Activated CD8-positive, alpha-beta T cell treated with anti-CD3 and anti-CD28 coated beads, Interleukin-2, amount 10 ng/mL, durations not matched to agents 7 days and 5 days (primary cell): ENCODE results near the gene EFHC1. TPM values are rescaled to one million over a fixed set of nuclear protein-coding genes. Genes with fewer than 3 reads are reported as not detected.

Experiments used
- ATAC-seq: fragments of 150-1000 bp; cut with Tn5 transposase; one replicate; pipeline ENCODE4 v1.10.0; 2021; ENCODE audit warnings: moderate library complexity
- CTCF ChIA-PET: fragments of 350-600 bp; sonication (Branson Sonifier 250); formaldehyde crosslinking; loops from one replicate; lab custom pipeline; 2021; ENCODE audit warnings: antibody characterized with exemption; lab: Charles Lee
- POLR2A ChIA-PET: fragments of 350-600 bp; sonication (Branson Sonifier 250); formaldehyde crosslinking; loops from one replicate; lab custom pipeline; 2021; ENCODE audit warnings: antibody characterized with exemption; lab: Charles Lee
- DNase-seq: peaks from one replicate; pipeline ENCODE4 v3.0.0-alpha.2; 2020
- H3K27ac Mint-ChIP-seq: one replicate; pipeline ENCODE4 v1.8.0; 2021; ENCODE audit warnings: mild to moderate bottlenecking, mixed read lengths
- H3K27me3 Mint-ChIP-seq: one replicate; pipeline ENCODE4 v1.8.0; 2021; ENCODE audit warnings: low read depth, mixed read lengths
- H3K36me3 Mint-ChIP-seq: one replicate; pipeline ENCODE4 v1.8.0; 2021; ENCODE audit warnings: low read depth, mixed read lengths
- H3K4me1 Mint-ChIP-seq: one replicate; pipeline ENCODE4 v1.8.0; 2021; ENCODE audit warnings: low read depth, mixed read lengths
- H3K4me3 Mint-ChIP-seq: one replicate; pipeline ENCODE4 v1.8.0; 2021; ENCODE audit warnings: mild to moderate bottlenecking, mixed read lengths
- H3K9me3 Mint-ChIP-seq: one replicate; pipeline ENCODE4 v1.8.0; 2022; ENCODE audit warnings: mixed read lengths; ENCODE audit not compliant: insufficient read depth
- total RNA-seq, 2 experiments: library from RNA; stranded (reverse); gene quantifications; one replicate each; pipeline ENCODE4 v1.2.3, GENCODE V29; 2021

The EFHC1 gene
- 1 to 10 TPM; 1.4 to 2.5 TPM for total RNA-seq

DNA sequence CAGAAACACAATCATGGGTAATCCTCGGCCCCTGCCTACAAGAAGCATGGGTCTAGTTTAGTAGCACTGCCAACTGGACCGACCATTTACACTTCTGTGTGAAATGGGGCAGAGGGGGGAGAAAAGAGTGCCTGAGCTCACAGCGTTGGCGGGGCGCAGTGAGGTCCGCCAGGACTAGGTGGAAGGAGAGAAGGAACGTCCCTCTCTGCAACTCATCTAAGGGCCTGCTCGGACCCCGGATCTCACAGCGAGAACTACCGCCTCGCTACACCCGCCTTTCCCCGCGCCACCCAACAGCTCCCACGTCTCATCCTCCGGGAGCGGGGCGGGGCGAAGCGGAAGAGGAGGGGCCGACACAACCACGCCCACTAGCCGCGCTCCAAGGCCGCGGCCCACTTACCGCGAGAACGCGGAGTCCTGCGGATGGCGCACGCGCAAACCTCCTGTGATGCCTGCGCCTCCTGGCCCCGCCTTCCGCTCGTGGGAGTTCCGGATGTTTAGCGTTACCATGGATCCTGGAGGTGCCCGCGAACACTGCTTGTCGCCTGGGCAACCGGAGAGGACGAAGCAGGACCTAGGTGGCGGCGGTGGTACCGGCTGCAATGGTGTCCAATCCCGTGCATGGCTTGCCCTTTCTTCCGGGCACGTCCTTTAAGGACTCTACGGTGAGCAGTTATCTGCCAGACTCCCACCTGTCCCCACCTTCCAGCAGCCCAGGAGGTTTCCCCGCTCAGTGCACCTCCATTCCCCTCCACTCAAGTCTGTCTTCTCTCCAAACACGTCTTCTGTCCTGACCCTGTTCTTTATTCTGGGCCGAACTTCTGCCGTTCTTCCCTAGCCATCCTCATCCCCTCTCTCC is at the start of gene EFHC1:
EFHC1 (plus strand) TSS at position 534 of the 859 bp plus-strand sequence; CDS start at position 603, 69 bp downstream.
- Mint-ChIP-seq H3K4me3 (no peak within 1 kb of the TSS), H3K27me3 (no peaks in the 10 kb centered on the region), H3K9me3 (no peaks in the 10 kb centered on the region), H3K4me1 (peaks cover 27% of the 10 kb centered on the region), H3K36me3 (no peaks in the 10 kb centered on the region), H3K27ac (peak within 1 kb of the TSS; percentile 75)
- DNase-seq (peak; percentile 99), ATAC-seq (peak; percentile 93)
- ChIA-PET CTCF (interaction anchor here (1.0 to 11.2 kb wide), 14 partner anchors 12 to 248 kb away, joined by 3 to 96 read pairs (median 10); partner anchors contain the start of gene MCM3), POLR2A (interaction anchor here (0.7 to 1.8 kb wide), 4 partner anchors 19 to 245 kb away, joined by 3 to 6 read pairs (median 4); partner anchors contain the start of gene MCM3)

DNA sequence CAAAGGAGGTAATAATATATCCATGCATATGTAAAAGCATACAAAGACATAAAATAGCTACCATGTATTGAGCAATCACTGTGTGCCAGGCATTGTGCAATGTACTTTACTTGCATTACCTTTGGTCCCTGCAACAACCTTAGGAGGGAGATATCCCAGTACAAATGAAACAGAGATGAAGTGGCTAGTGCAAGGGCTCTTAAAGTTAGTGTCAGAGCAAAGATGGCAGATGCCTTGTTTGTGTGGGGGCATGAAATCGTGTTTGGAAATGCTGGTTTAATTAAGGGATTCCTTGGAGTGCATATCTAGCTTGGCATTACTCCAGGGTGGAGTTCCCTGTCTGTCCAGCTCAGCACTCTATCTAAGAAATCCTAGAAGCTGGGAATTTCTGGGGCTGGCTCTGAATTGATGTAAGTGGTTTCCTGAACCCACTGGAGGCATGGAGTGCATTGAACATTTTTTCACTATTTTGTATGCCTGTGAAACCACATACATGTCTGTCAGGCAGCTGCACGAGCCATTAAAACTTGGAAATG is 48.4 kb upstream of the EFHC1 start:
- Mint-ChIP-seq H3K27ac (no peak overlapping the region), H3K4me1 (peaks cover 23% of the 10 kb centered on the region), H3K36me3 (peaks cover 71% of the 10 kb centered on the region), H3K4me3 (no peak overlapping the region), H3K27me3 (no peaks in the 10 kb centered on the region), H3K9me3 (peaks cover 16% of the 10 kb centered on the region)
- CTCF ChIA-PET = interaction anchor here (0.7 to 10.1 kb wide), 5 partner anchors 9 to 86 kb away, joined by 3 to 81 read pairs (median 4); partner anchors contain the start of gene PAQR8
- POLR2A ChIA-PET = no interaction called here
- no peak for ATAC-seq
- no peak for DNase-seq

- peaks cover 32% of the 10 kb centered on the region for H3K4me1 Mint-ChIP-seq
- ChIA-PET POLR2A (no interaction called here), CTCF (interaction anchor here (1.0 to 10.1 kb wide), 5 partner anchors 10 to 88 kb away, joined by 3 to 81 read pairs (median 4); partner anchors contain the start of genes MCM3 and PAQR8)
- ATAC-seq (no peak), DNase-seq (no peak)
- H3K36me3 Mint-ChIP-seq = peaks cover 63% of the 10 kb centered on the region
- H3K27me3 Mint-ChIP-seq = no peaks in the 10 kb centered on the region
- H3K9me3 Mint-ChIP-seq = peaks cover 16% of the 10 kb centered on the region
- no peak overlapping the region for H3K4me3 Mint-ChIP-seq
- H3K27ac Mint-ChIP-seq = no peak overlapping the region
Measured at GRCh38 chr6:52373151-52373690, 46.9 kb upstream of the EFHC1 start.

DNA sequence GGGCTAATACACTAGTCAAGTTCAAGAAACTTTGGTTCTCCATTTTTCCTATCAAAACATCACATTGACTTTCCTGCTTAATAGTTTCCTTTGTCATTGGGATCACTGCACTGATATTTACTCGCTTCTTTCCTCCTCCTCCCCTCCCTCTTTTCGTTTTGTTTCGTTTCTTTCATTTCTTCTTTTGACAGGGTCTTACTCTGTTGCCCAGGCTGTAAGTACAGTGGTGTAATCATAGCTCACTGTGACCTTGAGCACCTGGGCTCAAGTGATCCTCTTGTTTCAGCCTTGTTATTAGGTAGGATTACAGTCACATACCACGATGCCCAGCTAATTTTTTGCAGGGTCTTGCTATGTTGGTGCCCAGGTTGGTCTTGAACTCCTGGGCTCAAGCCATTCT is 45.9 kb upstream of the EFHC1 start:
- H3K27ac Mint-ChIP-seq = no peak overlapping the region
- H3K4me1 Mint-ChIP-seq = peaks cover 30% of the 10 kb centered on the region
- H3K9me3 Mint-ChIP-seq = peaks cover 11% of the 10 kb centered on the region
- DNase-seq (no peak), ATAC-seq (no peak)
- H3K4me3 Mint-ChIP-seq = no peak overlapping the region
- H3K36me3 Mint-ChIP-seq = peaks cover 57% of the 10 kb centered on the region
- H3K27me3 Mint-ChIP-seq = no peaks in the 10 kb centered on the region
- CTCF ChIA-PET = interaction anchor here (0.8 to 10.1 kb wide), 4 partner anchors 15 to 88 kb away, joined by 3 to 81 read pairs (median 8); no protein-coding TSS in a partner anchor
- POLR2A ChIA-PET = interaction anchor here (0.8 kb wide), 1 partner anchor 12 kb away, joined by 4 read pairs; the partner anchor contains the start of gene PAQR8

- ATAC-seq = peak; percentile 81
- ChIA-PET POLR2A (interaction anchor here (0.8 to 1.4 kb wide), 5 partner anchors 14 to 97 kb away, joined by 3 to 8 read pairs (median 3); partner anchors contain the start of gene PAQR8), CTCF (interaction anchor here (1.0 to 10.1 kb wide), 8 partner anchors 13 to 90 kb away, joined by 3 to 81 read pairs (median 4); partner anchors contain the start of gene PAQR8)
- Mint-ChIP-seq H3K36me3 (peaks cover 53% of the 10 kb centered on the region), H3K9me3 (peaks cover 8% of the 10 kb centered on the region), H3K4me1 (peaks cover 42% of the 10 kb centered on the region), H3K4me3 (no peak overlapping the region), H3K27ac (peak overlapping the region; percentile 2), H3K27me3 (no peaks in the 10 kb centered on the region)
- no peak for DNase-seq
Measured at GRCh38 chr6:52375780-52376556, 44.2 kb upstream of the EFHC1 start.

DNA sequence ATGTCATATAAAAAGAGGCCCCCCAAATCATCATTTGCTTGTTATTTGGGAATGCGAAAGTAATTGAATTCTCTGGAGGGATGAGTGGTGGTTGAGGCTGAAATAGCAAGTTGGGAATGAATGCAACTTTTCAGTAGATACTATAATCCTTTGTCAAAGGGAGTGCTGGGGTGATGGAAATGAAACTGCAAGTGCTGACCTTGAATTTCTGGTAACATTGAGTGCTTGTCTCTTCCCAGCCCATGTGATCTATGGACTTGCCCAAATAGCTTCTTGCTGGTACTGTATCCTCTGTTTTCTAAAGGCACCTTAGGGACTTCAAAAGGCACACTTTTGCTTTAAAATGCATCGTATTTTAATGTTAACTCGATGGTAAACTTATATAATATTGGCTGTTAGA is 43.4 kb upstream of the EFHC1 start:
- Mint-ChIP-seq H3K27me3 (no peaks in the 10 kb centered on the region), H3K9me3 (peaks cover 8% of the 10 kb centered on the region), H3K27ac (no peak overlapping the region), H3K36me3 (peaks cover 56% of the 10 kb centered on the region), H3K4me1 (peaks cover 49% of the 10 kb centered on the region), H3K4me3 (no peak overlapping the region)
- ChIA-PET CTCF (interaction anchor here (1.0 to 10.1 kb wide), 6 partner anchors 12 to 91 kb away, joined by 3 to 81 read pairs (median 9); partner anchors contain the start of gene PAQR8), POLR2A (interaction anchor here (1.0 to 1.4 kb wide), 3 partner anchors 13 to 92 kb away, joined by 3 to 8 read pairs (median 3); no protein-coding TSS in a partner anchor)
- DNase-seq (no peak), ATAC-seq (no peak)

DNA sequence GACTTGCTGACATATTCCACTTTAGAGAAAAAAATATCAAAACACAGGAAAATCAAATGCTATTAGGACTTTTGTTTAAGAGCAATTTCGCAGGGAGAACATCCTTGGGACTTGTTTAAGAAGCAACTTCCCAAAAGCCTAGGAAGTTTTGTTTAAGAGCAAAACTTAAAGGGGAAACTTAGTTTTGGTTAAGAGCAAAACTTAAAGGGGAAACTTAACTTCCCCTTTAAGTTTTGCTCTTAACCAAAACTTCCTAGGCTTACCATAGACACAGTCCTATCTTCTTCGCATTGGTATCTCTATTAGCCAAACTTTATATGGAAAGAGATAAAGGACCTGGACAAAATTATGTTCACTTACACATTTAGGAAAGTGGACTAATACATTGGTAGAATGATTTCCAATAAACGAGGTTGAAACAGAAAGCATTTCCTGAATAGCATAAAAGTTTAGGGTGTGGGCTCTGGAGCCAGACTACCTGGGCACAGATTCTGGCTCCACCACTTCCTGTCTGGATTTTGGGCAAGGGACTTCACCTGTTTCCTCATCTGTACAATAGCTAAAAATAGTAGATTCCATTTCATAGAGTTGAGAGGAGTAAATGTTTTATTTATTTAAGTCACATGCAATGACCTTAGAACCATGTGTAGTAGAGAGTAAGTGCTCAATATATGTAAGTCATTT is 42.5 kb upstream of the EFHC1 start:
- ChIA-PET POLR2A (interaction anchor here (0.6 kb wide), 1 partner anchor 70 kb away, joined by 3 read pairs; no protein-coding TSS in a partner anchor), CTCF (interaction anchor here (0.7 to 10.1 kb wide), 6 partner anchors 11 to 274 kb away, joined by 3 to 81 read pairs (median 8); partner anchors contain the start of gene PAQR8)
- H3K27me3 Mint-ChIP-seq = no peaks in the 10 kb centered on the region
- peaks cover 56% of the 10 kb centered on the region for H3K36me3 Mint-ChIP-seq
- DNase-seq (no peak), ATAC-seq (peak; percentile 39)
- peaks cover 8% of the 10 kb centered on the region for H3K9me3 Mint-ChIP-seq
- peaks cover 53% of the 10 kb centered on the region for H3K4me1 Mint-ChIP-seq
- H3K27ac Mint-ChIP-seq = peak overlapping the region; percentile 63
- peak overlapping the region; percentile 30 for H3K4me3 Mint-ChIP-seq

DNA sequence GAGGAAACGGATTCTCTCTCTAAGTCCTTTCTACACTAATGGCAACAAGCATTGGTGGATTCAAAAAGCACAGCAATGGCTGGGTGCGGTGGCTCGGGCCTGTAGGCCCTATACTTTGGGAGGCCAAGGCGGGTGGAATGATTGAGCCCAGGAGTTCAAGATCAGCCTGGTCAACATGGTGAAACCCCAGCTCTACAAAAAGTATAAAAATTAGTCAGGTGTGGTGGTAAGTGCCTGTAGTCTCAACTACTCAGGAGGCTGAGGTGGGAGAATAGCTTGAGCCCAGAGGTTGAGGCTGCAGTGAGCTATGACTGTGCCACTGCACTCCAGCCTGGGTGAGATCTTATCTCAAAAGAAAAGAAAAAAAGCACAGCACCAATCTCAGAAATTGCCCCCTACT is 38.9 kb upstream of the EFHC1 start:
- H3K36me3 Mint-ChIP-seq = peaks cover 59% of the 10 kb centered on the region
- H3K9me3 Mint-ChIP-seq = peaks cover under 1% of the 10 kb centered on the region
- CTCF ChIA-PET = interaction anchor here (1.4 to 2.6 kb wide), 5 partner anchors 8 to 95 kb away, joined by 6 to 11 read pairs (median 9); partner anchors contain the start of genes MCM3 and PAQR8
- peaks cover 61% of the 10 kb centered on the region for H3K4me1 Mint-ChIP-seq
- no peak for DNase-seq
- H3K27me3 Mint-ChIP-seq = no peaks in the 10 kb centered on the region
- no peak overlapping the region for H3K27ac Mint-ChIP-seq
- POLR2A ChIA-PET = interaction anchor here (0.8 to 1.3 kb wide), 3 partner anchors 9 to 19 kb away, joined by 3 to 10 read pairs (median 5); partner anchors contain the start of gene PAQR8
- no peak for ATAC-seq
- no peak overlapping the region for H3K4me3 Mint-ChIP-seq

DNA sequence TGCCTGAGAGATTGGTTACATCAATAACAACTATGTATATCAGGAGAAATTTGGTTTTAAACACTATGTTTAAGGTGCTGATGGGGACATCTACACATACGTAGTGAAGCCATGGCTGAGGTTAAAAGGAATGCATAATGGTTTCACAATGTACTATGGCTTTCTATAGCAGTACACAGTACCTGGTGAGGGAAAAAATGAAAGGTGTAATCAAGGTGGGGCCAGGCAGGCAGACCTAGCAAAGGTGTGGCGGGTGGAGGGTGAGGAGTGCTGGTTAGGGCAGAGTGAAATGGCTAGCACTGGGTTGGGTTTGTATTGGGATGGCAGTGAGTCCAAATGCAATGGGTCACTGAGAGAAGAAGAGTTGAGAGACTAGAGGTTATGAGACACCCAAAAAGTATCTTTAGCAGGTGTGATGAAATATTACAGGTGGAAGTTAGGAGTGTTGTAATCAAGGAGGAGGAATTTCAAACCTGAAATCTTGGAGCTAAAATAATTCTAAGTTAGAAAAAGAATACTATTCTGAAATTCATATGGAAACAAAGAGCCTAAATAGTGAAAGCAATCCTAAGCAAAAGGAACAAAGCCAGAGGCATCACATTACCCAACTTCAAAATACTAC is 35.9 kb upstream of the EFHC1 start:
- peaks cover 55% of the 10 kb centered on the region for H3K4me1 Mint-ChIP-seq
- ChIA-PET POLR2A (no interaction called here), CTCF (interaction anchor here (9.1 kb wide), 1 partner anchor 19 kb away, joined by 143 read pairs; no protein-coding TSS in a partner anchor)
- peaks cover 12% of the 10 kb centered on the region for H3K9me3 Mint-ChIP-seq
- ATAC-seq (no peak), DNase-seq (no peak)
- H3K27me3 Mint-ChIP-seq = no peaks in the 10 kb centered on the region
- H3K27ac Mint-ChIP-seq = no peak overlapping the region
- peaks cover 62% of the 10 kb centered on the region for H3K36me3 Mint-ChIP-seq
- no peak overlapping the region for H3K4me3 Mint-ChIP-seq

DNA sequence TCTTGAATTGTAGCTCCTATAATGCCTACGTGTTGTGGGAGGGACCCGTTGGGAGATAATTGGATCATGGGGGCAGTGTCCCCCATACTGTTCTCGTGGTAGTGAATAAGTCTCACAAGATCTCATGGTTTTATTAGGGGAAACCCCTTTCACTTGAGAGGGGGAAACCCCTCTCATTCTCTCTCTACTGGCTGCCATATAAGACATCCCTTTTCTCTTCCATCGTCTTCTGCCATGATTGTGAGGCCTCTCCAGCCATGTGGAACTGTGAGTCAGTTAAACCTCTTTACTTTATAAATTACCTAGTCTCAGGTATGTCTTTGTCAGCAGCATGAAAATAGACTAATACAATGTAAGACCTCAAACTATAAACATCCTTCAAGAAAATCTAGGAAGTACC is 35.1 kb upstream of the EFHC1 start:
- DNase-seq (no peak), ATAC-seq (no peak)
- H3K36me3 Mint-ChIP-seq = peaks cover 59% of the 10 kb centered on the region
- CTCF ChIA-PET = interaction anchor here (8.2 to 9.1 kb wide), 2 partner anchors 11 to 18 kb away, joined by 81 to 143 read pairs; no protein-coding TSS in a partner anchor
- H3K4me3 Mint-ChIP-seq = no peak overlapping the region
- H3K4me1 Mint-ChIP-seq = peaks cover 60% of the 10 kb centered on the region
- POLR2A ChIA-PET = no interaction called here
- no peaks in the 10 kb centered on the region for H3K27me3 Mint-ChIP-seq
- H3K9me3 Mint-ChIP-seq = peaks cover 12% of the 10 kb centered on the region
- no peak overlapping the region for H3K27ac Mint-ChIP-seq
